Kidney epithelial cell (primary cell): ENCODE data around the gene GAMT. TPM values are rescaled to one million over a fixed set of nuclear protein-coding genes. Genes with fewer than 3 reads are reported as not detected.

Experiments
- DNase-seq: peaks from one replicate; pipeline ENCODE4 v3.0.0-alpha.2; 2010; ENCODE audit warnings: low read depth
- H3K27me3 ChIP-seq: 2 replicates; pipeline ENCODE4 v1.6.0; 2011; ENCODE audit warnings: low read length; ENCODE audit not compliant: control insufficient read depth, insufficient read depth
- H3K36me3 ChIP-seq: 2 replicates; pipeline ENCODE4 v1.5.1; 2011; ENCODE audit warnings: low read length; ENCODE audit not compliant: control insufficient read depth, insufficient read depth
- H3K4me3 ChIP-seq: 2 replicates; pipeline ENCODE4 v1.5.1; 2011; ENCODE audit warnings: low read depth, mild to moderate bottlenecking, control low read depth, low read length
- total RNA-seq: library from RNA; depleted of rRNA; stranded (reverse); fragments of >200 nt; gene quantifications from 2 replicates; pipeline ENCODE4 v1.2.3, GENCODE V29; 2015
- TF ChIP-seq, protein P1 (sequence below): IDR thresholded peaks from 2 replicates; pipeline ENCODE4 v1.5.1; 2011; ENCODE audit warnings: mild to moderate bottlenecking, moderate library complexity, low read length, control low read depth, inconsistent platforms; ENCODE audit not compliant: insufficient read depth, poor library complexity, severe bottlenecking

Gene GAMT
- total RNA-seq, 1 donor from 2014 or later: 20.3 TPM

DNA sequence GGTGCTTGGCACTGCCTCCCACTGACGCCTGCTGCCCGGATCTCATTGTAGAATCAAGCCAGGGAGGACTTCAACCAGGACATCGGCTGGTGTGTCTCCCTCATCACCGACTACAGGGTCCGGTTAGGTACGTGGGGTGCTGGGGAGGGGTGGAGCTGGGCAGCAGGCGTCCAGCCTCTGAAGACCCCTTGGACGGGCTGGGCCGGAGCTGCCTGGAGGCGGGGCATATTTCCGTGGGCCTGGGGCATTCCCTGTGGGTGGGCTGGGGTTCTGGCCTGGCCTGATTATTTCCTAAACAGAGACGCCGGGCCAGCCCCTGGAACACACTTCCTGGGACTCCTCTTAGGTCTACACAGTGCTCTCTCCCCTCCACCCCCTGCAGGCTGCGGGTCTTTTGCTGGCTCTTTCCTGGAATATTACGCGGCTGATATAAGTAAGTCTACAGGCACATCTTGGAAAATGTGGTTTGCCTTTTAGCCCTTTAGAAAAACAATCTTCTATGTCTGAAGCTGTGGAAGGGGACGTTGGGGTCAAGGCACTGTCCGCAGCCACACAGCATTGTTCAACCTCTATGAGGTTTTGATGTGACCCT is 32.0 kb downstream of the GAMT start:
- DNase-seq: no peak
- TF ChIP-seq, protein P1, sequence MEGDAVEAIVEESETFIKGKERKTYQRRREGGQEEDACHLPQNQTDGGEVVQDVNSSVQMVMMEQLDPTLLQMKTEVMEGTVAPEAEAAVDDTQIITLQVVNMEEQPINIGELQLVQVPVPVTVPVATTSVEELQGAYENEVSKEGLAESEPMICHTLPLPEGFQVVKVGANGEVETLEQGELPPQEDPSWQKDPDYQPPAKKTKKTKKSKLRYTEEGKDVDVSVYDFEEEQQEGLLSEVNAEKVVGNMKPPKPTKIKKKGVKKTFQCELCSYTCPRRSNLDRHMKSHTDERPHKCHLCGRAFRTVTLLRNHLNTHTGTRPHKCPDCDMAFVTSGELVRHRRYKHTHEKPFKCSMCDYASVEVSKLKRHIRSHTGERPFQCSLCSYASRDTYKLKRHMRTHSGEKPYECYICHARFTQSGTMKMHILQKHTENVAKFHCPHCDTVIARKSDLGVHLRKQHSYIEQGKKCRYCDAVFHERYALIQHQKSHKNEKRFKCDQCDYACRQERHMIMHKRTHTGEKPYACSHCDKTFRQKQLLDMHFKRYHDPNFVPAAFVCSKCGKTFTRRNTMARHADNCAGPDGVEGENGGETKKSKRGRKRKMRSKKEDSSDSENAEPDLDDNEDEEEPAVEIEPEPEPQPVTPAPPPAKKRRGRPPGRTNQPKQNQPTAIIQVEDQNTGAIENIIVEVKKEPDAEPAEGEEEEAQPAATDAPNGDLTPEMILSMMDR: no peak
- Histone ChIP-seq H3K4me3 (no peak overlapping the region), H3K27me3 (no peaks in the 10 kb centered on the region), H3K36me3 (peaks cover 1% of the 10 kb centered on the region)

DNA sequence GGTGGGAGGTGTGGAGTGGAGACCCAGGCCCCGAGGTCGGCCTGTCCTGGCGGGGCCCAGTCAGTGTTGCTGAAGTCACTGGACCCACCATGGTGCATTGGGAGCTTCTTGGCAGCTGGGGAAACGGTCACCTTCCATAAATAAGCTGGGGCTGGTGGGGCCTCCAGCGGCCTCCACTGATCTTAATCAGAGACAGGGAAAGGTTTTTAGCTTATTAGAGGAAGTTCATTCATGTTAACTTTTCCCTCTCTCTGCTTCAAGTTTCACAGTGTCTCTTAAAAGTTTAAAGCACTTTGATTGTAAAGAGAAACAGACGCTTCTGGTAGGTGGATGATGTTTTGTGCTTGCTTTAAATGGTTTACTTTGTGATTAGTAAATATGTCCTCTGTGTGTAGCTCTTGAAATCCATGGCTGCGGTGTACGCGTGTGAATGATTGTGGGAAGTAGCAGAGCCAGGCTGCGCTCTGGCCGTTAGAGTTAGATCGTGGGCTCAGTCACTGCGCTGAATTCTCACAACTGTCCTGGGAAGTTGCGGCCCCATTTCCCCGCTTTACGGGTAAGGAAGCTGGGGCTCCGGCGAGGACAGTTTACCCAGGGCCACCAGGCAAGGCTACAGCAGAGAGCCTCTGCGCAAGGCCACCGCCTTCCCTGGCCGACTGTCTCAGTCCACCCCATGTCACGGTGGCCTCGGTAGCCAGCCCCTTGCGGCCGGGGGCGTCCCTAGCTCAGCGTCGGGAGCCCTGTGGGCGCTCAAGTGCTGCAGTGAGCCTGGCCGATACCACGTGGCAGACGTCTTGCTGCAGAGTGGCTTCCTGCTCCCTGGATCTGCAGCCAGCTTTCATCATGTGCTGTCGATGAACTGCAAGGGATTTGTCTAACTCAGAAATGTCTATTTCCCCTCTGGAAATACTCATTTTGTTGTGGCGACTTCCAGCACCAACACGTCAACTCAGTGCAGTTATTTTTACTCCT is 34.2 kb downstream of the GAMT start:
- Histone ChIP-seq H3K36me3 (peaks cover 2% of the 10 kb centered on the region), H3K4me3 (no peak overlapping the region), H3K27me3 (no peaks in the 10 kb centered on the region)
- no peak for DNase-seq
- TF ChIP-seq, protein P1: no peak

DNA sequence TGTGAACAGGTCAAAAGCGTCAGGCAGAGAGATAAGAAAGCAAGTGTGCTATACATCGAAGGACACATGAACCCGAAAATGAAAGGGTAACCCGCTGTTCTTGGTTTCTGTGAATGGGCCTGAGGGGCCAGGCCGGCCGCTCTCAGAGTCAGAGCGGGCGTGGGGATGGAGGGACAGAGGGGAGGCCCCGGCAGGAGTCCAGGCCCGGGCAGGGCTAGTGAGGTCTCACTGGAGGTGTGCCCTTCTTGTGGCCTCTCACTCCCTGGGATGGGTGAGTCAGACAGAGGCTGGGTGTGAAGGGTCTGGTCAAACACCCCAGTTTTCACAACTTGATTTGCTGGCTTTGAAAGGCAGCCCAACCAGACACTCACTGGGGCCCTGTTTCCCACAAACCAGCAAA is 35.0 kb downstream of the GAMT start:
- no peak overlapping the region for H3K4me3 ChIP-seq
- TF ChIP-seq, protein P1: no peak
- DNase-seq: no peak
- H3K27me3 ChIP-seq: no peaks in the 10 kb centered on the region
- H3K36me3 ChIP-seq: peaks cover 2% of the 10 kb centered on the region

DNA sequence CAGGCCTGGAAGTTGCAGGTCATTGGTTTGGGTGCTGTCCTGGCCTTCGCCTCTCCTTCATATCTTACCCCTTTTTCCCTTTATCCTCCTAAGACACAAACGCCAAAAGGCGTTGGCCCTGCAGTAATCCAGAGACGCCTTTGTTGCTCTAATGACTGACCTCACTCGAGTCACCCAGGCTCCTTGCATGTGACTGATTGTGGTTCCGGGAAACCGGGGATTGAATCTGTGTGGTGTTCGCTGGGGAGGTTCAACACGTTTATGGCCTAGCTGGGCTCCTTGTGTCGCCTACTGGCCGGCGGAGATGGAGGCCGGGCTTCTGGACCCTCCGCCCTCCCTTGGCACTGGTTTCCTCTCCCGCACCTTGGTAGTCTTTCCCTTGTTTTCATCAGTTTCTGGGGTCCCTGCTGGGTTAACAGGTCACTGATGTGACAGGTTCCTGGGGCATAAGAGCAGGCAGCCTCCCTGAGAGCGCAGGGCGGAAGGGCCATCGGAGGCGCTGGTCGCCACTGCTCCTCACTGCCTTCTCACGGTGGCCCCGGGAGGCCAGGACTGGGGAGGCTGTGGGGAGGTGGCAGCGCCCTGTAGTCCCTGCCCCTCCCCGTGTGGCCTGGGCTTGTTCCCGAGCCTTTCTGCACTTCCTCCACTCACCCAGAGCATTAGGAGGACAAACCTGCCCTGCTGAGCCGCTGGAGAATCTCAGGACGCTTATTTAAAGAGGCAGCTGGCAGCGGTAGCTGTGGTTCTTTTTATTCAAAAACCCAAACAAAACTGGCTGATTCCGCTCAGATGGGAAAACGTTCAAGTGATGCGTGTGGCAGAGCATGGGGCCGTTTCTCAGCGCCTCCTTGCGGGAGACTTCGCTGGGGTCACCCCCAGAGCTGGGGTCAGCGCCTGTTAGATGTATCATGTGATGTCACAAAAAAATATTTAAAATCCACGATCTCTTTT is 35.7 kb downstream of the GAMT start:
- H3K36me3 ChIP-seq: peaks cover 2% of the 10 kb centered on the region
- H3K27me3 ChIP-seq: no peaks in the 10 kb centered on the region
- TF ChIP-seq, protein P1: no peak
- no peak overlapping the region for H3K4me3 ChIP-seq
- DNase-seq: no peak

DNA sequence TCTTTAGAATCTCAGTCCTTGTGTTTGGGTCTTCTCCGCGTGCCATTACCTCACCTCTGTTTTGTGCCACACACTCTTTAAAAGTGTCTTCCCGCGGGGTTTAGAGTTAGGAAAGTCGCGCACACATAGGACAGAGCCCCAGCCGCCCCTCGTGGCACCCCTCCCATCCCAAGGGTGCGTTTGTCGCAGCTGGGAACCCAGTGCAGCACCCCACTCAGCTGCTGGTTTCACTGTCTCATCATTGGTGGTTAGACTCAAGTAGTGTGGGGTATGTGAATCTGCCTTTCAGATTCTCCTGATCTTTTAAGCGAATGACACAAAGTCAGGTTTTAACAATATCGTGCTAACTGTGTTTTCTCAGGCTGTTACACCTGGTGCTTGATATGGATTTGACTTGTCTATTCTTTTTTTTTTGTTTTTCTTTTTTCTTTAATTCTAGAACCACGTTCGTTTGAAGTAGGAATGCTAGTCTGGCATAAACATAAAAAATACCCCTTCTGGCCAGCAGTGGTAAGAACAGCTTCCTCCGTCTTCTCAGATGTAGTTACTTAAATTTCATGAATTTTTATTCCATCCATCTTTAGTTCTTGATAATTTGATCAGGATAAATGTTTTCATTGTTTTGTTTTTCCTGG is 37.2 kb downstream of the GAMT start:
- no peak for DNase-seq
- Histone ChIP-seq H3K27me3 (no peaks in the 10 kb centered on the region), H3K36me3 (peaks cover 2% of the 10 kb centered on the region), H3K4me3 (no peak overlapping the region)
- TF ChIP-seq, protein P1: no peak
